Activated T-cell treated with anti-CD3 and anti-CD28 coated beads, Interleukin-2, amount 50 U/mL, for 1 hour (primary cell): Measurements from ENCODE around the gene ASPHD1.
"Not testable (repeated sequence)": the region's sequence is repeated elsewhere in the genome, so short reads cannot be mapped to it uniquely, and the experiment has no call there.

Experiments used
- DNase-seq: peaks from one replicate; pipeline ENCODE4 v3.0.0-alpha.2; 2020

ASPHD1 gene

DNA sequence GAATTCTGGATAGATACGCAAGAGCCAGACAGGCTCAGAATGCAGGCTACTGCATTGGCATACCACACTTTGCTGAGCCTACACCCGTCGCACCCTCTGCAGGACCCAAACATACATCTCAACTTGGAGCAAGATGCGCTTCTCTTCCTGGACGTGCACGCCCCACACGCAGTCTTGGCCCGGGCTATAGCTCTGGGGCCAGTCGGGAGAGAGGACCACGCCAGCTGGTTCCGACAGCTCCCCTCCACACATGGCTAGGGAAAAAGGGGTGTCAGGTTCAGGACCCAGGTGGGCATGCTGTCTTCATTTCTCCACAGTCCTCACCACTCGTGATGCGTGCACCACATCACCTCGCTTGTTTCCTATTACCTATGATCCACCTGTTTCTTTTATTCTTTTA is 22.1 kb upstream of the ASPHD1 start:
- no peak for DNase-seq

GRCh38 chr16:29881050-29881449 is 19.2 kb upstream of the ASPHD1 start:
- no peak for DNase-seq

- DNase-seq = no peak
Measured at GRCh38 chr16:29883987-29884386, 16.3 kb upstream of the ASPHD1 start.

- DNase-seq = not testable (repeated sequence)
Measured at GRCh38 chr16:29889372-29889771, 10.9 kb upstream of the ASPHD1 start.

DNA sequence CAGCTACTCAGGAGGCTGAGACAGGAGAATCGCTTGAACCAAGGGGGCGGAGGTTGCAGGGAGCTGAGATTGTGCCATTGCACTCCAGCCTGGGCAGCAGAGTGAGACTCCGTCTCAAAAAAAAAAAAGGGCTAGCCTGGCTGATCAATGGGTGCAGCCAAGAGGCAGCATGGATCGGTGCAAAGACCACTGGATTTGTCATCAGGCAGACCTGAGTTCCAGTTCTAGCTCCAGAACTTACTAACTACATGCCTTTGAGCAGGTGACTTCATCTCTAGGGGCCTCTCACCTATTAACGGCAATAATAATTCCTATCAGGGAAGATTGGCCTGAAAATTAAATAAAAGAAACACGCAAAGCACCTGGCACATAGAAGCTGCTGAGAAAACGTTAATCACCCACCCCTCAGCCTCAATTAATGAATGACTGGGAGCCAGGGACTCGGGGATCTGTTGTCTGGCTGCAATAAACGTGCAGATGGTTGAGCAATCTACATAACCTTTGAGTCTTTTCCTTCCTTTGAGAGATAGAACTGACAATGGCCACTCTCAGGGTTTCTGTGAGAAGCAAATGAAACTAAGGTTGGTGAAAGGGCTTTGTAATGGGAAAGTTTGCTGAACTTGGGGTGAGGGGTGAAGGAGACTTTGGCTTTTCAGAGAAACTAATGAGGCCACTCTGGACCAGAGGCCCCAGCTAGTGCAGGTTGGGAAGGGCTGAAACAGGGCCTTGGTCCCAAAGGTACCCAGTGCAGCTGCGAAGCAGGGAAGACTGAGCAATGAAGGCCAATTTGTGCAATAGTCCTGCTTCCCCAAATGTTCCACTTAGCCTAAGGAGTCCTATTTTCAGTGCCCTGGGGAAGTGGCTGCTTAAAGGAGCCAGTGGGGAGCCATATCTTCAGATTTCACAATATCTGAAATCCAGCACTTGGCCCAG is 8.5 kb upstream of the ASPHD1 start:
- DNase-seq = no peak

DNA sequence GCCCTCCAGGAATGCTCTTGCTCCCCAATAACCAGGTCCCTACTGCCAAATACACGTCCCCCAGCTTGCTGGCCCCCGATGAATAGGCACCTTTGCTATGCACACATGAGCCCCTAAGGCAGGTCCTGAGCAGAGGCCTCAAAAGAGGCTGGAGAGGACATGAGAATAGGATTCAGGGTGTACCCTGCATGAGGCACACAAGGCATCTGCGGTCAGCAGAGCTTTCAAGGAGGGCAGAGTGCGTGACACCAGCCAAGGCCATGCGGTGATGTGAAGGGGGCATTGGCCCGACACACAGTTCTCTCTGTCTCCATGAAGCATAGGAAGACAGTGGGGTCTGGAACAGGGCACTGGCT is 7.9 kb upstream of the ASPHD1 start:
- DNase-seq = no peak

DNA sequence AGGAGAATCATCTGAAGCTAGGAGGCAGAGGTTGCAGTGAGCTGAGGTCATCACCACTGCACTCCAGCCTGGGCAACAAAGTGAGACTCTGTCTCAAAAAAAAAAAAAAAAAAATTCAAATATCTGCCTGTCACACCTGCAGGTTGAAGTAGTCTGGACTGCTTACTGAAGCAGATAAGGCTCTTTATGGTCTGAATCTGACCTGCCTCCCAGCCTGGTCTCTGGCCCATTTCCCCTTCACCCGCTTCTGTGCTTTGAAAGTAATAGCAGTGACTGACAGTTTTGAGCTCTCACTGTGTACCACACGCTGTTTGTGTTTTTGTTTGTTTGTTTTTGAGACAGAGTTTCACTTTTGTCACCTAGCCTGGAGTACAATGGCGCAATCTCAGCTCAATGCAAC is 6.7 kb upstream of the ASPHD1 start:
- no peak for DNase-seq

DNA sequence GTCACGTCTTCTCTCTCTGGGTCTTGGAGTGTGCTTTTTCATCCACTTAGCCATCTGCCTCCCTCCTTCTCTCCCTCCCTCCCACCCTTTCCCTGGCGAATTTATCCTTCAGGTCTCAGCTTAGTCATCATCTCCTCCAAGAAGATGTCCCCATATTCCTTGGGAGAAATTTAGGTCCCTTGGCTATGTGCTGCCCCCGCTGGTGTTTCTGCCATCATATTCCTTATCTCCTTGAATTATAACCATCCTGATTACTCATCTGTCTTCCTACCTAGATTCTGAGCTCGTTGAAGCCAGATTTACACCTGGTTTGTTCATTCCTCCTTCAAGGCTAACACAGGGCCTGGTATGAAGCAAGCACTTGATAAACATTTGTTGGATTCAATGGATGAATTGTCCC is 5.9 kb upstream of the ASPHD1 start:
- DNase-seq = no peak

DNA sequence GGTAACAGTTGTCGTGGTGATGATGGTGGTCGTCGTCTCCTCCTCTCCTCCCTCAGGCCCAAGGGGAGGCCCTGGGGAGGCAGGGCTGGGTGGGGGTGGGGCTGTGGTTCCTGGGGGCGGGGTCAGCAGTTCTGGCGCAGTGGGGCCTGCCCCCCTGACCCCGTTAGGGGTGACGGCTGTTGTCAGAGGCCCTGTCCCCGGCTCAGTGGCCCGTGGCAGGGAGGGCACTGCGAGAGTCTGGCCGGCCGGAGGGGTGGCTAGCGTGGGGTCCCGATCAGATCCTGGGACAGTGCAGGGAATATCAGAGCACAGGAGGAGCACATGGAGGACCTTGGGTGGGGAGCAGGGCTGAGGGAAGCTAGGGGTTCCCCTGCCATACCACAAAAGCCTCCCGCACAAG is 3.4 kb upstream of the ASPHD1 start:
- DNase-seq = no peak

- DNase-seq = no peak
Measured at GRCh38 chr16:29897333-29897732, 3.0 kb upstream of the ASPHD1 start.

- no peak for DNase-seq
Measured at GRCh38 chr16:29898135-29898803, 2.0 kb upstream of the ASPHD1 start.

GRCh38 chr16:29898804-29899515 is 1.3 kb upstream of the ASPHD1 start:
- DNase-seq = no peak

DNA sequence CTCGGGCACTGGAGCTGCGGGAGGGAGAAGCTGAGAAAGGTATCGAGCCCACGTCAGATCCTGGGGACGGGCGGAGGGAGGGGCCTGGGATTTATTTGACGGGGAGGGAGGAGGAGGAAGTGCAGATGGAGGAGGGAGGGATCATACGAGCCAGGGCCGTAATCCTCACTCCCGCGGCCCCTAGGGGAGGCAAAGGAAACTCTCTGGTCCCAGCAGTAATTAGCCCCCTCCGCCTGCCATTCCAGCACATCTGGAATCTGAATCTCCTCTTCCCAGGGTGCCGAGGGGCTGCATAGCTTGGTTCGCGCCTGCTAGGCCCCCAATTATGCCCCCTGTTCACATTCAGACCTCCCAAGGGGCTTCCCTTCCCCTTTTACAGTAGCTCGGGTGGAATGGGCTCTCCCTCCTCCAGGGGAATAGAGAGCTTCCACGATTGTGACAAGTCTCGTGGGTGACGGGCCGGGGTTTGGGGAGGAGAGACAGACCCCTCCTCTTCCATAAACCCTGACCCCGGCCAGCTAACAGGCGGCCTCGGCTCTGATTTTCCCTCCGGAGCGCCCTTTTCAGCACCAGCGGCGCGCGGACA is 679 bp upstream of the ASPHD1 start, which contains the start of gene SEZ6L2:
SEZ6L2 (minus strand) TSS at position 35 of the 586 bp plus-strand sequence. CDS start 531 bp downstream, outside the sequence.
- no peak for DNase-seq

DNA sequence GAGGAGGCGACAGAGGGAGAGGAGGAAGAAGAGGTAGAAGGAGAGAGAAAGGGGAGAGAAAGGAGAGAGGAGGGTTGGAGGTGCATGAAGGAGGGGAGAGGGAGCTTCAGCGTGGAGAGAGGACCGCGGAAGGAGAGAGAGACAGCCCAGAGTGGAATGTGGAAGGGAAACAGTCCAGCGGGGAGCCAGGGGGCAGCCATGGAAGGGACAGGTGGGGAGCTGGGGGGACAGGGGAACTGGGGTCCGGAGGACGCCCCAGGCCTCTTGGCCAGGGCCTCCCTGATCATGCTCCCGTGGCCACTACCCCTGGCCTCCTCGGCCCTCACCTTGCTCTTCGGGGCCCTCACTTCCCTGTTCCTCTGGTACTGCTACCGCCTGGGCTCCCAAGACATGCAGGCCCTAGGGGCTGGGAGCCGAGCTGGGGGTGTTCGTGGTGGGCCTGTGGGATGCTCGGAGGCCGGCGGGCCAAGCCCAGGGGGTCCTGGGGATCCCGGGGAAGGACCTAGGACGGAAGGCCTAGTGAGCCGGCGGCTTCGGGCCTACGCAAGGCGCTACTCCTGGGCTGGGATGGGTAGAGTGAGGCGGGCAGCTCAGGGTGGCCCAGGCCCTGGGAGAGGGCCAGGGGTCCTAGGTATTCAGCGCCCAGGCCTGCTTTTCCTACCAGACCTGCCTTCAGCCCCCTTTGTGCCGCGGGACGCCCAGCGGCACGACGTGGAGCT is 759 bp downstream of the ASPHD1 start:
- DNase-seq = no peak

GRCh38 chr16:29901607-29901945 is 1.3 kb downstream of the ASPHD1 start:
- no peak for DNase-seq

GRCh38 chr16:29903590-29903989 is 3.3 kb downstream of the ASPHD1 start:
- DNase-seq = no peak

DNA sequence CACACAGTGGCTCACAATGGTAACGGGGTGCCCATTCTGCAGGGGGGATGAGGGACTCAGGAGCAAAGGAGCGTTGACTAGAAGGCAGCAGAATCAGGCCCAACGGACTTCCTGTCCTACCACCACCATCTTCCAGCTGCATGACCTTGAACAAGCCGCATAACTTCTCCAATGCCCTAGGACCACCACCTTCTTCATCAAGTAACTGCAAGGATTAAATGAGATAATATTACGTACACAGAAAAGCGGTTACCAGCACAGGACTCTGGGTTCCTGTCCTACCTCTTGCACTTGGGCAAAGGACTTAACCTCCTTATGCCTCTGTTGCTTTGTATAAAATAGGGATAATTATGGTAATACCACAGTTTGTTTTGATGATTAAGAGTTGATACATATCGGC is 4.7 kb downstream of the ASPHD1 start:
- no peak for DNase-seq

GRCh38 chr16:29905668-29906067 is 5.4 kb downstream of the ASPHD1 start:
- no peak for DNase-seq

DNA sequence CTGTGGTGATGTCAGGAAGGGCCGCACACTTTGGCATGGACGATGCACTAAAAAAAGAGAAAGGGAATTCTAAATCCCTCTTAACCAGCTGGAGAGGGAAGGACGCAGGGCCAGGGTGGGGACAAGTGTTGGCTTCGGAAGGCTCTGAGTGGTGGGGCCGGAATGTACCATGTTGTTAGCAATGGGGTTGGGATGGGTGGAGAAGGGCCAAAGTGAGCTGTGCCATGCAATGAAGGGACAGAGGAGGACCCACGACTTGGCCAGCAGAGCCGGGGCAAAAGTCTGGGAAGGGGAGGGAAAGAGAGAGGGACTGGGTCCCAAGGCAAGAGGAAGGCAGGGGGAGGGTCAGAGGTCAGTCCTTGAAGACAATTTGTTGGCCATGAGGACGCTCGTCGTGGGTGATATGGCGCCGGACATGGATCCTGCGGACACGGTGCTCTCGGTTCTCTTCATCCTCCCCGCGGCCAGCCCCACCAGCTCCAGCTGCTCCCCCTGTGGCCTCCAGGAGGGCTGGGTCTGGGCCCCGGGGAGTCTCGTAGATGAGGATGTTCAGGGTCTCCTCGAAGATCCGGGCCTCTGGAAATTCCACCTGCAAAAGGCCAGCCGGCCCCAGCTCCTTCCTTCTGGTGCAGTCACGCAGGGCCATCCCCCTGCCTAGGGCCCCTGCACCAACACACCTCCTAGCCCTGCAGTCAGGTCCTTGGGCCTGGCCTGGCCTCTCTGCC is 6.4 kb downstream of the ASPHD1 start:
- no peak for DNase-seq

DNA sequence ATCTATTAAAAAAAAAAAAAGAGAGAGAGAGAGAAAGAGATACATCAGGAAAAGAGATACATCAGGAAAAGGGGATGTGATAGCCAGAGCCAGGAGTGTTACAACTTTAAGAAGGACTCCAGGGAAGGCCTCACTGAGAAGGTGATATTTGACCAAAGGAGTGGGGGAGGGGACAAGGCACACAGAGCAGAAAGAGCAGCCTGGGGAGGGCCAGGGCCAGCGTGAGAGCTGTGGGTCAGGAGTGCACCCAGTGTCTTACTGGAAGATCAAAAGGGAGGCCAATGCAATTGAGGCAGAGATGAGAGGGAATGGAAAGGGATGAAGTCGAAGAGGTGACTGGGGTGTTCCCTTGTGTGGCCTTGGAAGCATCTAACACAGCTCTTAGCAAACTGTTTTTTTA is 7.7 kb downstream of the ASPHD1 start:
- DNase-seq = no peak

GRCh38 chr16:29908719-29909220 is 8.5 kb downstream of the ASPHD1 start:
- no peak for DNase-seq

DNA sequence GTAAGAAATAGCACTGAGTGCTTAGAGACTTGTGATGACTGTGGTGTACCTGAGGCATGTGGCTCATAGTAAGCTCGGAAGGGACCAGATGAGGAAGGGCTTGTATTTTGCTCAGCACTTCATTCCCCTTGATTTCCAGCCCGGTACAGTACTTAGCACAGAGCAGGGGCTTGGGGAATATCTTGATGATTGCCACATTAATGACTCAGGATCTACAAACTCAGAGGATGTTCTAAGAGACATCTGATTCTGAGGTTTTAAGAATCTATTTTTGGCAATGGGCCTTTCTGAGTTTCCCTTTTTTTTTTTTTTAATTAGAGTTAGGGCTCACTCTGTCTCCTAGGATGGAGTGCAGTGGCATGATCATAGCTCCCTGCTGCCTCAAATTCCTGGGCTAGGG is 9.1 kb downstream of the ASPHD1 start:
- no peak for DNase-seq
